ENCODE data around the gene LRRC55. TPM values are rescaled to one million over a fixed set of nuclear protein-coding genes. Genes with fewer than 3 reads are reported as not detected.

LRRC55 gene
- total and polyA plus RNA-seq, 9 of the 15 experiments (the other 6 are each of a cell fraction or from before 2014, with no cell fraction given): not detected

- TF ChIP-seq ZNF639 (CRISPR knock-in tag; conservative IDR thresholded peaks at IDR 0.05 in 1 of 2, IDR thresholded peaks at IDR 0.05 in 1 of 2) (peak in 1 of 2 experiments; percentile 63; a peak in 1 of 4 replicates), SIRT6 (IDR thresholded peaks at IDR 0.05; ENCODE audit: low read depth, low read length) (no peak), KLF6 (CRISPR knock-in tag; IDR thresholded peaks at IDR 0.05; ENCODE audit: borderline replicate concordance) (peak; percentile 46; the same call in 1 of the 2 replicates), PYGO2 (tag; IDR thresholded peaks at IDR 0.05) (0 out of 2 replicates have a peak, but pooled peaks have one; percentile 29), HDAC1 (IDR thresholded peaks at IDR 0.05) (0 out of 4 replicates have a peak, but pooled peaks of 1 of the 2 experiments have one; percentile 19), ZNF217 (CRISPR knock-in tag; IDR thresholded peaks at IDR 0.05) (no peak), BRD9 (IDR thresholded peaks at IDR 0.05; ENCODE audit: low read depth, partially characterized antibody) (no peak), THRAP3 (IDR thresholded peaks at IDR 0.05; ENCODE audit: borderline replicate concordance) (no peak), MBD2 (IDR thresholded peaks at IDR 0.05; ENCODE audit: borderline replicate concordance, low read depth) (no peak), ZBTB9 (CRISPR knock-in tag; IDR thresholded peaks at IDR 0.05) (peak; percentile 80), FOXJ2 (tag; IDR thresholded peaks at IDR 0.05) (peak; percentile 92), KAT8 (IDR thresholded peaks at IDR 0.05; ENCODE audit: low read depth) (no peak), MCM2 (IDR thresholded peaks at IDR 0.05; ENCODE audit: low read depth) (no peak), ETV6 (IDR thresholded peaks at IDR 0.05; ENCODE audit: borderline replicate concordance in 1 of 2, low read depth in 2 of 2, low read length in 1 of 2) (0 out of 4 replicates have a peak, but pooled peaks of 1 of the 2 experiments have one; percentile 25), ETV6 (CRISPR knock-in tag; IDR thresholded peaks at IDR 0.05; ENCODE audit: borderline replicate concordance) (no peak), UBTF (IDR thresholded peaks at IDR 0.05; ENCODE audit: borderline replicate concordance in 1 of 2, low read depth in 2 of 2, low read length in 2 of 2) (0 out of 4 replicates have a peak, but pooled peaks have one; percentile 24 to 29), MAZ (CRISPR knock-in tag; conservative IDR thresholded peaks at IDR 0.05 in 1 of 2, IDR thresholded peaks at IDR 0.05 in 1 of 2) (peak in 1 of 2 experiments; percentile 37; a peak in 1 of 4 replicates), SIN3B (IDR thresholded peaks at IDR 0.05; ENCODE audit: low read depth) (no peak), ZFPM2 (CRISPR knock-in tag; IDR thresholded peaks at IDR 0.05) (0 out of 2 replicates have a peak, but pooled peaks have one; percentile 39), ZNF239 (CRISPR knock-in tag; IDR thresholded peaks at IDR 0.05) (peak; percentile 80), ARNT (IDR thresholded peaks at IDR 0.05) (no peak), HMGN3 (IDR thresholded peaks at IDR 0.05; ENCODE audit: borderline replicate concordance, extremely low read depth, insufficient read length, low read depth, low read length) (peak; percentile 55), STAG1 (CRISPR knock-in tag; IDR thresholded peaks at IDR 0.05; ENCODE audit: borderline replicate concordance) (no peak), HDAC2 (IDR thresholded peaks at IDR 0.05) (0 out of 2 replicates have a peak, but pooled peaks have one; percentile 21), NCOA1 (IDR thresholded peaks at IDR 0.05; ENCODE audit: low read depth) (no peak)
Observed at GRCh38 chr11:57150454-57150917, 31.3 kb upstream of the LRRC55 start (continued).
